LNCaP clone FGC (cell line): Measurements from ENCODE around the gene MRTFB.
"Not testable (repeated sequence)": the region's sequence is repeated elsewhere in the genome, so short reads cannot be mapped to it uniquely, and the experiment has no call there.

Source experiments
- DNase-seq: peaks from one replicate; pipeline ENCODE4 v3.0.0-alpha.2; 2011; ENCODE audit warnings: low read depth
- H3K4me3 ChIP-seq: 2 replicates; pipeline ENCODE4 v1.5.1; 2011; ENCODE audit warnings: mild to moderate bottlenecking, low read depth, low read length, control low read depth
- CTCF ChIP-seq: IDR thresholded peaks from 2 replicates; pipeline ENCODE4 v1.5.1; 2012; ENCODE audit warnings: mild to moderate bottlenecking; ENCODE audit not compliant: control insufficient read depth, insufficient read depth; ENCODE audit errors: extremely low read depth

MRTFB gene

GRCh38 chr16:14121142-14121541 lies 50.0 kb downstream of the MRTFB start:
- no peak for DNase-seq
- H3K4me3 ChIP-seq, result no peak overlapping the region
- no peak for TF ChIP-seq CTCF

DNA sequence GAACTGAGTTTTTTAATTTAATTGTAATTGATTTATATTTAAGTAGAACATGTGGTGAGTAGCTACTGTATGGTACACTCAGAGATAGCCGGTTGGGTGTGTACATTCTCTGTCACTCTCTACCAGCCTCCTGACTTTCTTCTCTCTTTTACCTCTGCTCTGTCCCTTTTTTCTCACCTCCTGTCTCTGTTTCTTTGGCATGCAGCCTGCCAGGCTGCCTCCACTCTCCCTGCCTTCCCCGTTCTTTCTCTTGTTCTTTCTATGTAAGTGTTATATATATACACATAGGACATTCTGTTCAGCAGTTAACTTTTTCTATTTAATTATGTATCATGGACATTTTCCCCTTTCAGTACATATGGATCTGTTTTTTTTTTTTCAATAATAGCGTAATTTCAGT lies 50.8 kb downstream of the MRTFB start:
- no peak overlapping the region for H3K4me3 ChIP-seq
- DNase-seq, result no peak
- no peak for TF ChIP-seq CTCF

DNA sequence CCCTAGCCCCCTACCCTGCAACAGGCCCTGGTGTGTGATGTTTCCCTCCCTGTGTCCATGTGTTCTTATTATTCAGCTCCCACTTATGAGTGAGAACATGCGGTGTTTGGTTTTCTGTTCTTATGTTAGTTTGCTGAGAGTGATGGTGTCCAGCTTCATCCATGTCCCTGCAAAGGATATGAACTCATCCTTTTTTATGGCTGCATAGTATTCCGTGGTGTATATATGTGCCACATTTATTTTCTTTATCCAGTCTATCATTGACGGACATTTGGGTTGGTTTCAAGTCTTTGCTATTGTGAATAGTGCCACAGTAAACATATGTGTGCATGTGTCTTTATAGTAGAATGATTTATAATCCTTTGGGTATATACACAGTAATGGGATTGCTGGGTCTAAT lies 51.3 kb downstream of the MRTFB start:
- DNase-seq, H3K4me3 ChIP-seq: not testable (repeated sequence)

DNA sequence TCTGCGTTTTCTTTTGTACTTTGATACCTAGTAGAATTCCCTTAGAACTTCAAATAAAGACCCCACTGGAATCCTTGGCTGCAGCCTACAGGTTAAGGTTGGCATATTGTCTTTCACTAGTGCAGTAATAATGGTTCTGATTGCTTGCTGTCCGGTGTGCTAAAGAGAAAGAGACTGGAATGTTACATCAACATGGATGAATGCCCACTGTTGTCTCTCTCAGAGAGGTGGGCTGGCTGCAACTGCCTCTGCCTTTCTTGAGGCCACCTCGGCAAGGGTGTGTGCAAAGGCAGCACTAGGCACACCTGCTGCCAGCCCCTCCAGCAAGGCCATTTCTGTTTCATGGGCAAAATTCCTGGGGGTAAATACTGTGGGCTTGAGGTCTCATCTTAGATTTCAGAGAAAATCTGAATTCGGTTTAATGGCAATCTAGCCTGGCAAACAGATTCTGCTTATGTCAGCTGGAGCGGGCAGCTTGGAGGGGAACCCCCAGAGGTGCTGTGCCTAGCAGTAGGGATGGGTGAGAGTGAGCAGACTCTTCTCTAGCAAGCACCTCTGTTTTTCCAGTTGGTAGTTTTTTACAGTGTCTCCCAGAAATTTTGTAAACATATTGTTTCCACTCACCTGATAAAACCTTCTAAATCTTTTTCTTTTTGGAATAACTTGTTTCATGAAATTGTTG lies 54.0 kb downstream of the MRTFB start:
- no peak for TF ChIP-seq CTCF
- DNase-seq, result no peak
- no peak overlapping the region for H3K4me3 ChIP-seq

DNA sequence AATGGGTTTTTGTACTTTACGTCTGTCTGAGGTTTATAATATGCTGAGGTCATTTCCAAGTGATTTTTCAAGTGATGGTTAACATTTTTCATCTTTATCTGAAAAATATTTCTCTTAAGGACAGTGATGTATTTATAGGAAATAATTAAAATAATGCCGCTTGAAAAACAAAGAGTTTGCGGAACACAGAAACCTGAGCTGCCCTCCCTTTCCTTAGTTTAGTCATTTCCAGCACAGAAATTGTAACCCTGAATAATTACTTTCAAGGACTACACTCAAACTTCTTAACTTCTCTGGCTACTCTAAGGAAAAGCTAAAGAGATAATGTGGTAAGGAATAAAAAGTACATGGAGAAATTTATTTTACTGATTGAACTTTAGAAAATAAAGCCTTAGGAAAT lies 54.6 kb downstream of the MRTFB start:
- no peak overlapping the region for H3K4me3 ChIP-seq
- TF ChIP-seq CTCF, result no peak
- no peak for DNase-seq

GRCh38 chr16:14128097-14128496 lies 57.0 kb downstream of the MRTFB start:
- TF ChIP-seq CTCF, result no peak
- no peak overlapping the region for H3K4me3 ChIP-seq
- DNase-seq, result no peak

- DNase-seq, result no peak
- no peak for TF ChIP-seq CTCF
- H3K4me3 ChIP-seq, result no peak overlapping the region
Observed at GRCh38 chr16:14129502-14129901, 58.4 kb downstream of the MRTFB start.
